ENCODE results near the gene RFESD. TPM values are rescaled to one million over a fixed set of nuclear protein-coding genes. Genes with fewer than 3 reads are reported as not detected.

RFESD gene
- total and polyA plus RNA-seq, 7 experiments from 2014 or later, result 2.2 to 21.2 (median 8.8) TPM

GRCh38 chr5:95673081-95673480, 26.5 kb downstream of the RFESD start:
- Mint-ChIP-seq H3K9me3 (no peaks in the 10 kb centered on the region), H3K4me1 (peaks cover 0 to 3% (median 0%) of the 10 kb centered on the region in 7 donors), H3K4me3 (no peak overlapping the region), H3K36me3 (peaks cover 0 to 4% (median 0%) of the 10 kb centered on the region in 5 donors), H3K27ac (no peak overlapping the region), H3K27me3 (peaks cover 0 to 35% (median 0%) of the 10 kb centered on the region in 5 donors)
- Histone ChIP-seq H3K4me3 (ENCODE audit: low read length) (no peak overlapping the region), H3K36me3 (ENCODE audit: control insufficient read depth in 2 of 3, insufficient read depth in 3 of 3, low read length in 3 of 3) (no peaks in the 10 kb centered on the region), H3K27me3 (ENCODE audit: control insufficient read depth in 2 of 2, insufficient read depth in 2 of 2, low read length in 2 of 2) (no peaks in the 10 kb centered on the region), H3K4me1 (ENCODE audit: control insufficient read depth in 2 of 2, insufficient read depth in 2 of 2, low read length in 2 of 2) (no peaks in the 10 kb centered on the region), H3K9me3 (ENCODE audit: control insufficient read depth in 2 of 3, low read length in 3 of 3) (no peaks in the 10 kb centered on the region), H3K27ac (ENCODE audit: low read depth, low read length) (no peak overlapping the region)
- ChIA-PET POLR2A (no interaction called here), CTCF (interaction anchor here (1.5 to 1.7 kb wide), 2 partner anchors 9 to 108 kb away, joined by 4 to 7 read pairs; no protein-coding TSS in a partner anchor)
- no peak for ATAC-seq
- no peak for DNase-seq
- intact Hi-C loops (cut with micrococcal nuclease), result no loop called here

- POLR2A ChIA-PET, result no interaction called here
- Histone ChIP-seq H3K27ac (ENCODE audit: low read depth, low read length) (no peak within 1 kb of the TSS), H3K36me3 (ENCODE audit: control insufficient read depth in 2 of 3, insufficient read depth in 3 of 3, low read length in 3 of 3) (no peaks in the 10 kb centered on the region), H3K4me1 (ENCODE audit: control insufficient read depth in 2 of 2, insufficient read depth in 2 of 2, low read length in 2 of 2) (no peaks in the 10 kb centered on the region), H3K4me3 (ENCODE audit: low read length) (no peak within 1 kb of the TSS), H3K9me3 (ENCODE audit: control insufficient read depth in 2 of 3, low read length in 3 of 3) (no peaks in the 10 kb centered on the region), H3K27me3 (ENCODE audit: control insufficient read depth in 2 of 2, insufficient read depth in 2 of 2, low read length in 2 of 2) (no peaks in the 10 kb centered on the region)
- ATAC-seq (no peak), DNase-seq (no peak)
- peaks cover 0 to 6% (median 0%) of the 10 kb centered on the region in 11 donors for H3K9me3 Mint-ChIP-seq
- CTCF ChIA-PET, result no interaction called here
- H3K36me3 Mint-ChIP-seq, result peaks cover 0 to 7% (median 0%) of the 10 kb centered on the region in 5 donors
- H3K4me3 Mint-ChIP-seq, result no peak within 1 kb of the TSS
- no peaks in the 10 kb centered on the region for H3K4me1 Mint-ChIP-seq
- no peak within 1 kb of the TSS for H3K27ac Mint-ChIP-seq
- intact Hi-C loops (cut with micrococcal nuclease), result no loop called here
- peaks cover 0 to 43% (median 5%) of the 10 kb centered on the region in 5 donors for H3K27me3 Mint-ChIP-seq
Observed at GRCh38 chr5:95682891-95683290, 36.3 kb downstream of the RFESD start, which contains the start of gene SPATA9. SPATA9 (minus strand) TSS chr5:95682991; CDS start chr5:95682854, 137 bp downstream.

GRCh38 chr5:95684361-95684760, 37.8 kb downstream of the RFESD start:
- H3K4me3 Mint-ChIP-seq, result no peak overlapping the region
- Histone ChIP-seq H3K27me3 (ENCODE audit: control insufficient read depth in 2 of 2, insufficient read depth in 2 of 2, low read length in 2 of 2) (no peaks in the 10 kb centered on the region), H3K4me3 (ENCODE audit: low read length) (no peak overlapping the region), H3K27ac (ENCODE audit: low read depth, low read length) (no peak overlapping the region), H3K4me1 (ENCODE audit: control insufficient read depth in 2 of 2, insufficient read depth in 2 of 2, low read length in 2 of 2) (no peaks in the 10 kb centered on the region), H3K9me3 (ENCODE audit: control insufficient read depth in 2 of 3, low read length in 3 of 3) (no peaks in the 10 kb centered on the region), H3K36me3 (ENCODE audit: control insufficient read depth in 2 of 3, insufficient read depth in 3 of 3, low read length in 3 of 3) (no peaks in the 10 kb centered on the region)
- H3K27ac Mint-ChIP-seq, result no peak overlapping the region
- peaks cover 0 to 43% (median 5%) of the 10 kb centered on the region in 5 donors for H3K27me3 Mint-ChIP-seq
- ATAC-seq, result no peak
- ChIA-PET POLR2A (no interaction called here), CTCF (no interaction called here)
- intact Hi-C loops (cut with micrococcal nuclease), result no loop called here
- peaks cover 0 to 6% (median 0%) of the 10 kb centered on the region in 11 donors for H3K9me3 Mint-ChIP-seq
- DNase-seq, result no peak
- no peaks in the 10 kb centered on the region for H3K4me1 Mint-ChIP-seq
- peaks cover 0 to 7% (median 0%) of the 10 kb centered on the region in 5 donors for H3K36me3 Mint-ChIP-seq

GRCh38 chr5:95686651-95687050, 40.1 kb downstream of the RFESD start:
- Mint-ChIP-seq H3K4me1 (no peaks in the 10 kb centered on the region), H3K4me3 (no peak overlapping the region), H3K36me3 (peaks cover 0 to 4% (median 0%) of the 10 kb centered on the region in 5 donors), H3K27ac (no peak overlapping the region), H3K27me3 (peaks cover 0 to 40% (median 5%) of the 10 kb centered on the region in 5 donors), H3K9me3 (peaks cover 0 to 1% (median 0%) of the 10 kb centered on the region in 11 donors)
- DNase-seq (no peak), ATAC-seq (no peak)
- H3K9me3 ChIP-seq (ENCODE audit: control insufficient read depth in 2 of 3, low read length in 3 of 3), result no peaks in the 10 kb centered on the region
- H3K27ac ChIP-seq (ENCODE audit: low read depth, low read length), result no peak overlapping the region
- no peaks in the 10 kb centered on the region for H3K4me1 ChIP-seq (ENCODE audit: control insufficient read depth in 2 of 2, insufficient read depth in 2 of 2, low read length in 2 of 2)
- H3K4me3 ChIP-seq (ENCODE audit: low read length), result no peak overlapping the region
- H3K36me3 ChIP-seq (ENCODE audit: control insufficient read depth in 2 of 3, insufficient read depth in 3 of 3, low read length in 3 of 3), result no peaks in the 10 kb centered on the region
- ChIA-PET POLR2A (no interaction called here), CTCF (no interaction called here)
- intact Hi-C loops (cut with micrococcal nuclease), result no loop called here
- H3K27me3 ChIP-seq (ENCODE audit: control insufficient read depth in 2 of 2, insufficient read depth in 2 of 2, low read length in 2 of 2), result no peaks in the 10 kb centered on the region

GRCh38 chr5:95689680-95690079, 43.1 kb downstream of the RFESD start:
- intact Hi-C loops (cut with micrococcal nuclease), result no loop called here

GRCh38 chr5:95690333-95690732, 43.8 kb downstream of the RFESD start:
- ChIA-PET POLR2A (no interaction called here), CTCF (no interaction called here)
- no peak for ATAC-seq

More at GRCh38 chr5:95689680-95690079, 43.1 kb downstream of the RFESD start:
- H3K27me3 ChIP-seq (ENCODE audit: control insufficient read depth in 2 of 2, insufficient read depth in 2 of 2, low read length in 2 of 2), result no peaks in the 10 kb centered on the region
- H3K9me3 Mint-ChIP-seq, result peaks cover 0 to 1% (median 0%) of the 10 kb centered on the region in 11 donors
- peaks cover 0 to 40% (median 0%) of the 10 kb centered on the region in 5 donors for H3K27me3 Mint-ChIP-seq
- H3K4me3 Mint-ChIP-seq, result no peak overlapping the region
- no peaks in the 10 kb centered on the region for H3K36me3 ChIP-seq (ENCODE audit: control insufficient read depth in 2 of 3, insufficient read depth in 3 of 3, low read length in 3 of 3)
- ATAC-seq (no peak), DNase-seq (no peak)
- H3K27ac Mint-ChIP-seq, result no peak overlapping the region
- ChIA-PET CTCF (no interaction called here), POLR2A (no interaction called here)
- no peak overlapping the region for H3K27ac ChIP-seq (ENCODE audit: low read depth, low read length)
- H3K4me3 ChIP-seq (ENCODE audit: low read length), result no peak overlapping the region
- peaks cover 0 to 4% (median 0%) of the 10 kb centered on the region in 5 donors for H3K36me3 Mint-ChIP-seq
- H3K9me3 ChIP-seq (ENCODE audit: control insufficient read depth in 2 of 3, low read length in 3 of 3), result no peaks in the 10 kb centered on the region
- H3K4me1 ChIP-seq (ENCODE audit: control insufficient read depth in 2 of 2, insufficient read depth in 2 of 2, low read length in 2 of 2), result no peaks in the 10 kb centered on the region
- H3K4me1 Mint-ChIP-seq, result no peaks in the 10 kb centered on the region

More at GRCh38 chr5:95690333-95690732, 43.8 kb downstream of the RFESD start:
- peaks cover 0 to 4% (median 0%) of the 10 kb centered on the region in 5 donors for H3K36me3 Mint-ChIP-seq
- no peak overlapping the region for H3K4me3 Mint-ChIP-seq
- peaks cover 0 to 1% (median 0%) of the 10 kb centered on the region in 11 donors for H3K9me3 Mint-ChIP-seq
- H3K9me3 ChIP-seq (ENCODE audit: control insufficient read depth in 2 of 3, low read length in 3 of 3), result no peaks in the 10 kb centered on the region
- no peak overlapping the region for H3K4me3 ChIP-seq (ENCODE audit: low read length)
- no peak for DNase-seq
- intact Hi-C loops (cut with micrococcal nuclease), result no loop called here
- H3K27ac Mint-ChIP-seq, result no peak overlapping the region
- H3K27ac ChIP-seq (ENCODE audit: low read depth, low read length), result no peak overlapping the region
- no peaks in the 10 kb centered on the region for H3K4me1 ChIP-seq (ENCODE audit: control insufficient read depth in 2 of 2, insufficient read depth in 2 of 2, low read length in 2 of 2)
- H3K27me3 ChIP-seq (ENCODE audit: control insufficient read depth in 2 of 2, insufficient read depth in 2 of 2, low read length in 2 of 2), result no peaks in the 10 kb centered on the region
- peaks cover 0 to 37% (median 0%) of the 10 kb centered on the region in 5 donors for H3K27me3 Mint-ChIP-seq
- H3K4me1 Mint-ChIP-seq, result no peaks in the 10 kb centered on the region
- no peaks in the 10 kb centered on the region for H3K36me3 ChIP-seq (ENCODE audit: control insufficient read depth in 2 of 3, insufficient read depth in 3 of 3, low read length in 3 of 3)

Measured in naive thymus-derived CD4-positive, alpha-beta T cell (primary cell).